NB4 (cell line): ENCODE data around the gene CDK8.

Experiments
- CTCF ChIP-seq: IDR thresholded peaks from one replicate; pipeline ENCODE4 v1.5.1; 2012; ENCODE audit warnings: low read depth, low read length
- MYC ChIP-seq: IDR thresholded peaks from 2 replicates; pipeline ENCODE4 v1.6.1; 2011; ENCODE audit warnings: low read depth, low read length
- POLR2A ChIP-seq: IDR thresholded peaks from 2 replicates; pipeline ENCODE4 v1.6.1; 2011; ENCODE audit warnings: mild to moderate bottlenecking; ENCODE audit not compliant: insufficient read length; ENCODE audit errors: extremely low read depth
- TF ChIP-seq, protein P1 (sequence below): IDR thresholded peaks from 2 replicates; pipeline ENCODE4 v1.6.1; 2011; ENCODE audit warnings: low read depth, low read length

- TF ChIP-seq, protein P1, sequence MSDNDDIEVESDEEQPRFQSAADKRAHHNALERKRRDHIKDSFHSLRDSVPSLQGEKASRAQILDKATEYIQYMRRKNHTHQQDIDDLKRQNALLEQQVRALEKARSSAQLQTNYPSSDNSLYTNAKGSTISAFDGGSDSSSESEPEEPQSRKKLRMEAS: no peak
- no peak for TF ChIP-seq CTCF
- no peak for TF ChIP-seq POLR2A
- TF ChIP-seq MYC: no peak
These were observed 171.8 kb downstream of the CDK8 start for GRCh38 chr13:26425443-26426358.
